Stimulated activated CD8-positive, alpha-beta memory T cell treated with anti-CD3 and anti-CD28 coated beads, Interleukin-7, amount 100 ng/mL, for 24 hours (primary cell): Measurements from ENCODE around the gene ACAA2.
"Not testable (repeated sequence)": the region's sequence is repeated elsewhere in the genome, so short reads cannot be mapped to it uniquely, and the experiment has no call there.

Experiments
- DNase-seq: peaks from one replicate; pipeline ENCODE4 v3.0.0-alpha.2; 2020; ENCODE audit warnings: low read depth

Gene ACAA2

GRCh38 chr18:49845629-49846360, 32.5 kb upstream of the ACAA2 start:
- DNase-seq = no peak

GRCh38 chr18:49844903-49845302, 31.6 kb upstream of the ACAA2 start:
- DNase-seq = no peak

- no peak for DNase-seq
Measured at GRCh38 chr18:49843778-49844625, 30.7 kb upstream of the ACAA2 start.

DNA sequence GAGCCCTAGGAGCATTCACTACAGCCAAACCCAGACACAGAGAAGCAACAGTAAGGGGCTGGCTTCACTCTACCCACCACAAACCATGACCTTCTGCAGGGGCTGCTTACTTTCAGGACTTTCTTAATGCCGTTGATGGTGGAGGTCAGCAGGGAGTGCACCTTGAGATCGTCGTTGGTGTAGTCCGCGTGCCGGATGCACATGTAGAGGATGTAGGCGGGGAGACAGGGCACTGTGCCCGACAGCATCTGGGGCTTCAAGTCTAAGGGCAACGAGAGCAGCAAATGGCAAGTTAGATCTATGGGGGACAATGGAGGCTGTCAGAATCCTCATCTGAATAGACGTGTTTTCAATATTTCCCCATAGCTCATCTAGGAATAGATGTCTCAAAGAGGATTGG, 29.8 kb upstream of the ACAA2 start:
- no peak for DNase-seq

- no peak for DNase-seq
Measured at GRCh38 chr18:49842656-49843055, 29.3 kb upstream of the ACAA2 start.

DNA sequence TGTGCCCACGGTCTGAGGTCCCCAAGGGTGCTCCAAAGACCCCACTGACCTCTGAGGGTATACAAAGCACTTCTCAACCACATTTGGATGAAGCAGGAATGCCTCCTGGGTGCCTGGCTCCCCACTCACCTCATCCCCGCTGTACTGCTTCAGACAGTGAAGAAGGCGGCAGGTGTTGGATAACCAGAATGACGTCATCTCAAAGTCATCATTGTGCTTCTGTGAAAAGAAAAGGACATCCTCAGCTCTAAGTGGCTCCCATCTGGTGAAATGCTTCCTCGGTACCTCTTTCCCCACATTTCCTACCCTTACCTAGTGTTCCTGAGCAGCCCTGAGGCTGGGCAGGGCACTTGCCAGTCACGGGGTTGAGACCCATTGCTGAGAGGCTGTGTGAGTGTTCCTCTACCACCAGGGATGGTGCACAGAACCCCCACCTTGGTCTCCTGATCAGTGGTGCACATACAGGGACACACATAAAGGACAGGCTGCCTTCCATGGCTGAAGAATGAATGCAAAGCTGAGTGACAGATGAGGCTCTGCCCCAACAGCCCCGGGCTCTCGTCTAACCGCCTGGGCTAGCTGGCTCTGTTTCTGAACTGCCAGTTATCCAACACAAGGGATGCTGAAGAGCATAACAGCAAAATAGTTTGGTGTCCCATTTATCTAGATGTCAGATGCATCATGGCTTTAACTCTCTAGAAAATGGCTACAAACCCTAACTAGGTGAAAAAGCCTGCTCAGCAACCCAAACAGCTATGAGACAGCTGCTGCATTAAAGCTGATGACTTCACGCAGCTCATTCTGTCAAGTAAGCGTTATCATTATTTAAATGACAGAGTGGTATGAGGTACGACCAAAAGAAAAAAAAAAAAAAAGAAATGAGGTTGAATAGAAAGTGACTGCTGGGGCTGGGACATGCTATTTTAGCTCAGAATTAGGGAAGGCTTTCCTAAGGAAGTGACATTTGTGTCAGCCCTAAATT, 28.2 kb upstream of the ACAA2 start:
- no peak for DNase-seq

DNA sequence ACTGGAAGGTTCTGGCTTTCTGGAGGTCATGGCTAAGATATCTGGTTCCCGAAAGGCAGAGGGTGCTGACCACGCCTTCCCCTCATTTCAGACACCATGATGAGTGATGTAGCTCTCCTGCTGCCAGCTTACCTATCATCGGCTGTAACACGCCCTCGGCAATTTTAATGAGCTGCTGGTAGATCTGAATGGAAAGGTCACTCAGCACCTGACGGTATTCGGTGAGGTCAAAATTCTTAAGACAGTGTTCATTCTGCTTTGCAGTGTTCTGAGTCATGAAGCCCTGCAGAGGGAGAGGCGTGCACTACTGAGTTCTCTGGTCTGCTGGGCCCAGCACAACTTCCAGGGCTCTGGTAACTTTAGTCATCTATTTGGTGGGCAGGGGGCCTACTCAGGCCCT, 25.7 kb upstream of the ACAA2 start:
- no peak for DNase-seq

DNA sequence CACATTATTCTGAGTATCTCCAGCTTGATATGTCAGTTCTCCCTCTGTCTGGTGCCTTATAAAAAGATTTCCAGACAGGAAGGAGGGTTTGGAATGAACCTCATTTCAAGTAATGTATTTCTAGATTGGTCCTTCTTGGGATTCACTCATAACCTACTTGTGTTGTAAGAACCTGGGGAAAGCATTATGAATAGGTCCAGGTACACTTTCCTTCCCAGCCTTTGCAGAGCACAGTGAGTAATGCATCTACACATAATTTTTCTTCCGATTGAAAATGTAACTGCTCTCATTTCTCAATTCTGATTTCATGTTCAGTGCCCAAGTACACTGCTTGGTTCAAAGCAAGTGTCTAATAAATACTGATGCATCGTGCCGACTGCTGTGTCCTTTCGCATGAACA, 25.0 kb upstream of the ACAA2 start:
- DNase-seq = no peak

DNA sequence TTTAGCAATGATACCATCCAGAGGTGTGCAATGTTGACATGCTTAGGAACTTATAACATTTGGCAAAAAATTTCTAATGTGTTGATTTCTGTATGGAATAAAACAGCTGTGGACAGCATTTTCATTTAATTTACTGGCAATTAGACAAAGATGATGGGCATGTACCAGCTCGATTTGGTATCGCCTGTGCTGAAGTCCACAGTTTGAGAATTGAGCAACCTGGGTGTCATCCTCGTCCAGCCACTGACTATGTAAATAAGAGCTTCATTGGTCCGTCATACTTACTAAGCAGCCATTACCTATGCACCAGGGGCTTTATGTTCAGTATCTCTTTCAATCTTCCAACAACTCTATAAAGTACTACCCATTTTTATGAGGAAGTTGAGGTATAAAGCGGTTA, 24.6 kb upstream of the ACAA2 start:
- DNase-seq = no peak

- not testable (repeated sequence) for DNase-seq
Measured at GRCh38 chr18:49837316-49837835, 24.0 kb upstream of the ACAA2 start.

DNA sequence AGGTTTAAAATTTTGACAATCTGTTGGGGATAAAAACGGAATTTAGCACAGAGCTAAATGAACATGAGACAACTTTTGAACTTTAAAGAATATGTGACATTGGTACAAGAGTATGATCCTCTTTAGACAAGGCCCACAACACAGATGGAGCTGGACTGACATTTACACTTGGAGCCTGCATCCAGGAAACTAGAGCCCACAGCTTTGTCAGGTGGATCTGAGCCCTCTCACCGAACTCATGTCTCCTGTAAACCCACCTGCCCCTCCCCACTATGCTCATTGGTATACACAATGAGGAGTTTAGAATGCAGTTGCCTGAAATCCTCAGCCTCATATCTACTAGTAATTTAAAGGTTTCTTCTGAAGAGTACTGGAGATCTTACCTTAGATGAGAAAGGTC, 22.1 kb upstream of the ACAA2 start:
- DNase-seq = no peak

GRCh38 chr18:49834258-49834657, 20.9 kb upstream of the ACAA2 start:
- no peak for DNase-seq

DNA sequence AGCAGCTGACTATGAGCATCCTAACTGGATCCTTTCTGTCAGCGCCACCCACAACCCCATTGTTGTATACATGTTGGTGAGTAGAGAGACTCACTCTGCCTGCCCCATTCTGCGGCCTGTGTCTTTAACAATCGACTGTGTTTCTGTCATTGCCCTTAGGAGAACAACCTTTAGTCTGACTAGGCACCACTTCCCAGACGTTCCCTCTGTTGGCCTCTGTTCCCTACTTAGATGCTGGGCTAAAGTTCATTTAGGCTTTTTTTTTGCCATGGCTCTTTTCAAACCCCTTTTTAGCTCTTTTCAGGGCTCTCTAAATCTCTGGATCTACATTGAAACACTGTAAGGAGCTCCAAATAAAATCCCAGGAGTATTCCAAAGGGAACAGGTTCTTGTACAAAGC, 20.5 kb upstream of the ACAA2 start:
- no peak for DNase-seq

DNA sequence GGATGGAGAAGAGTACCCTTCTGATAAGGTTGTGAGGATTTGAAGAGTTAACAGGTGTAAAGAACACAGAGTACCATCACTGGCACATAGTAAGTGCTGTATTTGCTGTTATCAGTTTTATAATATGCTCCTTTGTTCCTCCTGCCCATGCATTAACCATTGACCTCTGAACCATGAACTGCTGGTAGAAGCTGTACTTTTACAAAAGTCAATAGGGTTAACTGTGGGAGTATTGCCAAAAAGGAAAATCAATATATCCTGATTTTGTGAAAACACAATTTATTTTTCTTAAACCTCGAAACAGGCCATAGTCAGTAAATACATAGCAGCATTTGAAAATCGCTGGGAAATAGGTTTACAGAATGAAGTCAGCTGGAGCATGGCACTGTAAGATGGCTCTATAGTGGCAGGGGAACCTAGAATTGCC, 18.9 kb upstream of the ACAA2 start:
- no peak for DNase-seq

DNA sequence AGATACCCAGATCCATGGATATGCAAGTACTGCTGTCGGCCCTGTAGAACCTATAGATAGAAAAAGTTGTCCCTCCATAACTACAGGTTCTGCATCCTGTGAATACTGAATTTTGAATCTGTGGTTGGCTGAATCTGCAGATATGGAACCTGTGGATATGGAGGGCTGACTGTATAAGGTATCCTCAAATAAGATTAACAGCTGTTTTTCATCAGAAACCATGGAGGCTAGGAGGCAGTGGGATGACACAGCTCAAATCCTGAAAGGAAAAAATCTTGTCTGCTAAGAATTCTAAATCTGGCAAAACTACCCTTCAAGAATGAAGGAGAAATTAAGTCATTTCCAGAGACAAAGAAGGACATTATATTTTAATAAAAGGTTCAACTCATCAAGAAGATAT, 14.7 kb upstream of the ACAA2 start:
- no peak for DNase-seq

GRCh38 chr18:49819823-49820671, 6.7 kb upstream of the ACAA2 start:
- DNase-seq = no peak

DNA sequence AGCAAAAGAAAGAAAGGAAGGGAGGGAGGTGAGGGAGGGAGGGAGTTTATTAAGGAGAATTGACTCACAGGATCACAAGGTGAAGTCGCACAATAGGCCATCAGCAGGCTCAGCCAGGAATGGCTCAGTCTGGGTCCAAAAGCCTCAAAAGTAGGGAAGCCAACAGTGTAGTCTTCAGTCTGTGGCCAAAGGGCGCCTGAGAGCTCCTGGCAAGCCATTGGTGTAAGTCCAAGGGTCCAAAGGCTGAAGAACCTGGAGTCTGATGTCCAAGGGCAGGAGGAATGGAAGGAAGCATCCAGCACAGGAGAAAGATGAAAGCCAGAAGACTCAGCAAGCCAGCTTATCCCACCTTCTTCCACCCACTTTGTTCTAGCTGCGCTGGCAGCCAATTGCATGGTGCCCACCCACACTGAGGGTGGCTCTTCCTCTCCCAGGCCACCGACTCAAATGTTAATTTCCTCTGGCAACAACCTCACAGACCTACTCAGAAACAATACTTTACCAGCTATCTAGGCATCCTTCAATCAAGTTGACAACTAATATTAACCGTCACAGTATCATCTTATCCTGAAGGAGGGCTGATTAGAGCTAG, 5.8 kb upstream of the ACAA2 start:
- DNase-seq = no peak

GRCh38 chr18:49817947-49818346, 4.6 kb upstream of the ACAA2 start:
- no peak for DNase-seq

- no peak for DNase-seq
Measured at GRCh38 chr18:49815927-49816326, 2.6 kb upstream of the ACAA2 start.

GRCh38 chr18:49814147-49814499, 790 bp upstream of the ACAA2 start:
- DNase-seq = peak; percentile 26

DNA sequence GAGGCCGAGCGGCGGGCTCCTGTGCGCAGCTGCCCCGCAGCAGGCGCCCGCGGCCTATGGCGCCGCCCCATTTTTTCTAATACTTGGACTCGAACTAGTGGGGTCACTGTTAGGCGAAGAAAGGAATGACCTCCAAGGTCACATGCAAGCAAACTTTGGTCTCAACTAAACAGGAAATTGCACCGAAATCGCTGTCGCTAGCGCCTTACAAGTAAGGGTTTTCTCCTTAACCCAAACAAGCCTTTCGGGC, 339 bp downstream of the ACAA2 start:
- DNase-seq = no peak
